H9 (cell line): ENCODE data around the gene GEMIN2. TPM values are rescaled to one million over a fixed set of nuclear protein-coding genes. Genes with fewer than 3 reads are reported as not detected.

Source experiments
- DNase-seq: peaks from one replicate; pipeline ENCODE4 v3.0.0-alpha.2; 2017
- H2AFZ ChIP-seq: one replicate; pipeline ENCODE4 v1.6.1; 2013; ENCODE audit warnings: mild to moderate bottlenecking, low read length, control low read depth, moderate library complexity
- H2AK5ac ChIP-seq: 2 replicates; pipeline ENCODE4 v1.6.1; 2013; ENCODE audit warnings: low read length, control low read depth, mixed read lengths; ENCODE audit not compliant: insufficient read length
- H2BK120ac ChIP-seq: one replicate; pipeline ENCODE4 v1.6.1; 2013; ENCODE audit warnings: low read depth, mild to moderate bottlenecking, low read length, control low read depth, inconsistent platforms; ENCODE audit not compliant: poor library complexity, severe bottlenecking
- H2BK12ac ChIP-seq: 2 replicates; pipeline ENCODE4 v1.6.1; 2013; ENCODE audit warnings: low read length, control low read depth, mixed read lengths, low read depth; ENCODE audit not compliant: insufficient read length
- H2BK15ac ChIP-seq: 2 replicates; pipeline ENCODE4 v1.6.1; 2013; ENCODE audit warnings: low read depth, low read length, control low read depth
- H2BK20ac ChIP-seq: one replicate; pipeline ENCODE4 v1.6.1; 2013; ENCODE audit warnings: low read depth, mild to moderate bottlenecking, low read length, control low read depth, inconsistent platforms; ENCODE audit not compliant: poor library complexity, severe bottlenecking
- H2BK5ac ChIP-seq: 2 replicates; pipeline ENCODE4 v1.6.1; 2013; ENCODE audit warnings: low read length, control low read depth, mixed read lengths; ENCODE audit not compliant: insufficient read length
- H3K14ac ChIP-seq: 2 replicates; pipeline ENCODE4 v1.6.1; 2013; ENCODE audit warnings: low read length, control low read depth; ENCODE audit not compliant: insufficient read depth
- H3K18ac ChIP-seq: 2 replicates; pipeline ENCODE4 v1.6.1; 2013; ENCODE audit warnings: low read depth, mild to moderate bottlenecking, mixed read lengths, low read length, control low read depth; ENCODE audit not compliant: insufficient read length
- H3K23ac ChIP-seq: 2 replicates; pipeline ENCODE4 v1.6.1; 2013; ENCODE audit warnings: low read length, control low read depth, mixed read lengths, low read depth; ENCODE audit not compliant: insufficient read length
- H3K23me2 ChIP-seq: 2 replicates; pipeline ENCODE4 v1.6.1; 2013; ENCODE audit warnings: low read depth, mild to moderate bottlenecking, mixed read lengths, low read length, control low read depth; ENCODE audit not compliant: insufficient read length, poor library complexity, severe bottlenecking
- H3K27ac ChIP-seq: 2 replicates; pipeline ENCODE4 v1.5.1; 2013; ENCODE audit warnings: low read length, control low read depth, mixed read lengths, low read depth; ENCODE audit not compliant: insufficient read length
- H3K27me3 ChIP-seq: 2 replicates; pipeline ENCODE4 v1.6.1; 2013; ENCODE audit warnings: low read length, control low read depth, inconsistent platforms; ENCODE audit not compliant: insufficient read depth
- H3K4ac ChIP-seq: 2 replicates; pipeline ENCODE4 v1.6.1; 2013; ENCODE audit warnings: low read depth, mild to moderate bottlenecking, control low read depth, inconsistent platforms, low read length, moderate library complexity
- H3K4me1 ChIP-seq: 2 replicates; pipeline ENCODE4 v1.6.1; 2013; ENCODE audit warnings: low read length, control low read depth, inconsistent platforms; ENCODE audit not compliant: insufficient read depth
- H3K4me2 ChIP-seq: 2 replicates; pipeline ENCODE4 v1.6.1; 2013; ENCODE audit warnings: low read length, control low read depth, mixed read lengths; ENCODE audit not compliant: insufficient read length, insufficient read depth
- H3K56ac ChIP-seq: 2 replicates; pipeline ENCODE4 v1.6.1; 2013; ENCODE audit warnings: low read depth, mild to moderate bottlenecking, mixed read lengths, low read length, control low read depth; ENCODE audit not compliant: insufficient read length
- H3K79me1 ChIP-seq: 2 replicates; pipeline ENCODE4 v1.6.1; 2013; ENCODE audit warnings: low read depth, mild to moderate bottlenecking, moderate library complexity, low read length, control low read depth, inconsistent platforms; ENCODE audit not compliant: insufficient read depth, poor library complexity, severe bottlenecking
- H3K79me2 ChIP-seq: 2 replicates; pipeline ENCODE4 v1.6.1; 2013; ENCODE audit warnings: low read length, control low read depth, inconsistent platforms; ENCODE audit not compliant: insufficient read depth
- H3K9ac ChIP-seq: 2 replicates; pipeline ENCODE4 v1.6.1; 2013; ENCODE audit warnings: low read length, control low read depth, mixed read lengths; ENCODE audit not compliant: insufficient read length; ENCODE audit errors: extremely low read depth
- H3K9me3 ChIP-seq: one replicate; pipeline ENCODE4 v1.6.1; 2013; ENCODE audit warnings: low read depth, low read length, inconsistent platforms; ENCODE audit not compliant: control insufficient read depth
- H3T11ph ChIP-seq: one replicate; pipeline ENCODE4 v1.6.1; 2013; ENCODE audit warnings: mild to moderate bottlenecking, low read length, control low read depth, inconsistent platforms
- H4K20me1 ChIP-seq: one replicate; pipeline ENCODE4 v1.6.1; 2013; ENCODE audit not compliant: control insufficient read depth, insufficient read length, insufficient read depth
- H4K5ac ChIP-seq: 2 replicates; pipeline ENCODE4 v1.6.1; 2013; ENCODE audit warnings: low read depth, mild to moderate bottlenecking, mixed read lengths, low read length, control low read depth; ENCODE audit not compliant: insufficient read length
- H4K8ac ChIP-seq: replicated peaks from 2 replicates; pipeline ENCODE4 v1.6.1; 2013; ENCODE audit warnings: low read length, control low read depth, mixed read lengths, low read depth; ENCODE audit not compliant: insufficient read length
- H4K91ac ChIP-seq: 2 replicates; pipeline ENCODE4 v1.6.1; 2013; ENCODE audit warnings: low read depth, mild to moderate bottlenecking, moderate library complexity, mixed read lengths, low read length, control low read depth; ENCODE audit not compliant: insufficient read length
- H3K27ac Mint-ChIP-seq, 3 experiments: 2 replicates in 2 of 3; 3 replicates in 1 of 3; pipeline ENCODE4 v1.8.0; 2020 to 2021; ENCODE audit warnings: mixed read lengths in 3 of 3, mild to moderate bottlenecking in 1 of 3, moderate library complexity in 1 of 3
- H3K27me3 Mint-ChIP-seq: 2 replicates; pipeline ENCODE4 v1.8.0; 2021; ENCODE audit warnings: low read depth, mild to moderate bottlenecking, moderate library complexity, mixed read lengths
- H3K36me3 Mint-ChIP-seq, 3 experiments: 2 replicates in 2 of 3; 3 replicates in 1 of 3; pipeline ENCODE4 v1.8.0; 2020 to 2021; ENCODE audit warnings: low read depth in 3 of 3, mixed read lengths in 3 of 3; ENCODE audit not compliant: insufficient read depth in 1 of 3
- H3K4me1 Mint-ChIP-seq, 2 experiments: 2 replicates each; pipeline ENCODE4 v1.8.0; 2020; ENCODE audit warnings: mixed read lengths in 2 of 2
- H3K4me3 Mint-ChIP-seq, 2 experiments: 2 replicates in 1 of 2; 3 replicates in 1 of 2; pipeline ENCODE4 v1.8.0; 2020 to 2021; ENCODE audit warnings: mild to moderate bottlenecking in 2 of 2, mixed read lengths in 2 of 2, moderate library complexity in 1 of 2
- H3K9me3 Mint-ChIP-seq, 2 experiments: 2 replicates in 1 of 2; 3 replicates in 1 of 2; pipeline ENCODE4 v1.8.0; 2020; ENCODE audit warnings: mild to moderate bottlenecking in 2 of 2, mixed read lengths in 2 of 2, moderate library complexity in 1 of 2
- CTCF ChIP-seq: fragments of 200-600 bp; sonication (generic); conservative IDR thresholded peaks from 3 replicates; pipeline ENCODE4 v1.8.0; 2021; ENCODE audit warnings: antibody characterized with exemption, mild to moderate bottlenecking
- WGBS: extraction: QIAGEN DNeasy Blood & Tissue Kit; methylation state at CpG from one replicate; pipeline ENCODE4 v1.1.7; 2013; ENCODE audit warnings: missing lambda C conversion rate, low lambda C conversion rate, mixed read lengths; ENCODE audit not compliant: insufficient read length; ENCODE audit errors: extremely low coverage; 5-methylcytosine and 5-hydroxymethylcytosine counted together
- total RNA-seq: library from RNA; stranded (reverse); gene quantifications from 2 replicates; pipeline ENCODE4 v1.2.1, GENCODE V29; 2021

The GEMIN2 gene
- total RNA-seq, 1 experiment from 2014 or later, result 36.3 TPM

- peaks cover 10 to 44% (median 24%) of the 10 kb centered on the region in 3 experiments for H3K36me3 Mint-ChIP-seq
- Histone ChIP-seq H2BK15ac (no peak overlapping the region), H2BK12ac (no peak overlapping the region), H2AFZ (no peak overlapping the region), H3K56ac (no peak overlapping the region), H3K4me1 (no peaks in the 10 kb centered on the region), H3K18ac (no peak overlapping the region), H3K4ac (no peak overlapping the region), H2BK20ac (no peak overlapping the region), H3K23ac (no peak overlapping the region), H3K27me3 (no peaks in the 10 kb centered on the region), H4K91ac (no peak overlapping the region), H4K8ac (no peak overlapping the region), H3K27ac (no peak overlapping the region), H3K14ac (no peak overlapping the region), H3K9me3 (no peaks in the 10 kb centered on the region), H3K9ac (no peak overlapping the region), H3K79me1 (peaks cover 3% of the 10 kb centered on the region), H3T11ph (no peak overlapping the region), H4K5ac (no peak overlapping the region), H2BK120ac (no peak overlapping the region), H4K20me1 (no peaks in the 10 kb centered on the region), H3K4me2 (no peak overlapping the region), H2BK5ac (no peak overlapping the region), H2AK5ac (no peak overlapping the region), H3K79me2 (peaks cover 2% of the 10 kb centered on the region; the same call in 1 of the 2 replicates), H3K23me2 (no peaks in the 10 kb centered on the region)
- H3K27me3 Mint-ChIP-seq, result no peaks in the 10 kb centered on the region
- TF ChIP-seq CTCF, result no peak
- H3K9me3 Mint-ChIP-seq, result no peaks in the 10 kb centered on the region
- no peak overlapping the region for H3K27ac Mint-ChIP-seq
- H3K4me1 Mint-ChIP-seq, result peaks cover 13 to 19% of the 10 kb centered on the region in 2 experiments
- H3K4me3 Mint-ChIP-seq, result no peak overlapping the region
- no peak for DNase-seq
- no CpG with 5 or more reads among the region's 5 CpGs for WGBS
These were observed 67.5 kb downstream of the GEMIN2 start for GRCh38 chr14:39181693-39182047.
